ENCODE data around the gene CHGA. TPM values are rescaled to one million over a fixed set of nuclear protein-coding genes. Genes with fewer than 3 reads are reported as not detected.

CHGA gene
- total RNA-seq, 1 experiment from 2014 or later: not detected

DNA sequence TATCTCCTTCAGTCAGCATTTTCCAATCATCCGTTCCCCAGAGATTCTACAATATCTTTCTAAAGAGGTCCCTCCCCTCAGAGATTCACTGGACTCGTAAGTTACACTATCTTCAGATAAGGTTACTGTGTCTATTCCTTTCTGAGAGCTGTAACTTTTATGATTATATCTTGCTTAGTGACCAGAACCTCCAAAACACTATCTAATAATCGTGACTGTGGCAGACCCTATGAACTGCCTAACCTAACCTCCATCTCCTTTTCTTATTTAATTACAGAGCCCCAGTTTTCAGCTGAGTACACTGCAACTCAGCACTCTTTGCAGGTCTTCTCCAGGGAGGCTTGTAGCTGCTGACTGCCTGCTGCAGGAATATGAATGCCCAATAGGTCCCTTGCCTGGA is 38.5 kb upstream of the CHGA start (continued):
- TF ChIP-seq, protein P1, sequence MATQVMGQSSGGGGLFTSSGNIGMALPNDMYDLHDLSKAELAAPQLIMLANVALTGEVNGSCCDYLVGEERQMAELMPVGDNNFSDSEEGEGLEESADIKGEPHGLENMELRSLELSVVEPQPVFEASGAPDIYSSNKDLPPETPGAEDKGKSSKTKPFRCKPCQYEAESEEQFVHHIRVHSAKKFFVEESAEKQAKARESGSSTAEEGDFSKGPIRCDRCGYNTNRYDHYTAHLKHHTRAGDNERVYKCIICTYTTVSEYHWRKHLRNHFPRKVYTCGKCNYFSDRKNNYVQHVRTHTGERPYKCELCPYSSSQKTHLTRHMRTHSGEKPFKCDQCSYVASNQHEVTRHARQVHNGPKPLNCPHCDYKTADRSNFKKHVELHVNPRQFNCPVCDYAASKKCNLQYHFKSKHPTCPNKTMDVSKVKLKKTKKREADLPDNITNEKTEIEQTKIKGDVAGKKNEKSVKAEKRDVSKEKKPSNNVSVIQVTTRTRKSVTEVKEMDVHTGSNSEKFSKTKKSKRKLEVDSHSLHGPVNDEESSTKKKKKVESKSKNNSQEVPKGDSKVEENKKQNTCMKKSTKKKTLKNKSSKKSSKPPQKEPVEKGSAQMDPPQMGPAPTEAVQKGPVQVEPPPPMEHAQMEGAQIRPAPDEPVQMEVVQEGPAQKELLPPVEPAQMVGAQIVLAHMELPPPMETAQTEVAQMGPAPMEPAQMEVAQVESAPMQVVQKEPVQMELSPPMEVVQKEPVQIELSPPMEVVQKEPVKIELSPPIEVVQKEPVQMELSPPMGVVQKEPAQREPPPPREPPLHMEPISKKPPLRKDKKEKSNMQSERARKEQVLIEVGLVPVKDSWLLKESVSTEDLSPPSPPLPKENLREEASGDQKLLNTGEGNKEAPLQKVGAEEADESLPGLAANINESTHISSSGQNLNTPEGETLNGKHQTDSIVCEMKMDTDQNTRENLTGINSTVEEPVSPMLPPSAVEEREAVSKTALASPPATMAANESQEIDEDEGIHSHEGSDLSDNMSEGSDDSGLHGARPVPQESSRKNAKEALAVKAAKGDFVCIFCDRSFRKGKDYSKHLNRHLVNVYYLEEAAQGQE (IDR thresholded peaks at IDR 0.05; ENCODE audit: low read depth): no peak
- TF ChIP-seq CBX3 (IDR thresholded peaks at IDR 0.05; ENCODE audit: low read depth): no peak
- TF ChIP-seq ZFX (IDR thresholded peaks at IDR 0.05): no peak
- TF ChIP-seq, protein P2, sequence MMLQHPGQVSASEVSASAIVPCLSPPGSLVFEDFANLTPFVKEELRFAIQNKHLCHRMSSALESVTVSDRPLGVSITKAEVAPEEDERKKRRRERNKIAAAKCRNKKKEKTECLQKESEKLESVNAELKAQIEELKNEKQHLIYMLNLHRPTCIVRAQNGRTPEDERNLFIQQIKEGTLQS (IDR thresholded peaks at IDR 0.05): no peak
- no peak for TF ChIP-seq YY1 (IDR thresholded peaks at IDR 0.05; ENCODE audit: extremely low read depth, insufficient replicate concordance, low read depth, low read length)
- TF ChIP-seq SP1 (IDR thresholded peaks at IDR 0.05; ENCODE audit: low read depth): no peak

DNA sequence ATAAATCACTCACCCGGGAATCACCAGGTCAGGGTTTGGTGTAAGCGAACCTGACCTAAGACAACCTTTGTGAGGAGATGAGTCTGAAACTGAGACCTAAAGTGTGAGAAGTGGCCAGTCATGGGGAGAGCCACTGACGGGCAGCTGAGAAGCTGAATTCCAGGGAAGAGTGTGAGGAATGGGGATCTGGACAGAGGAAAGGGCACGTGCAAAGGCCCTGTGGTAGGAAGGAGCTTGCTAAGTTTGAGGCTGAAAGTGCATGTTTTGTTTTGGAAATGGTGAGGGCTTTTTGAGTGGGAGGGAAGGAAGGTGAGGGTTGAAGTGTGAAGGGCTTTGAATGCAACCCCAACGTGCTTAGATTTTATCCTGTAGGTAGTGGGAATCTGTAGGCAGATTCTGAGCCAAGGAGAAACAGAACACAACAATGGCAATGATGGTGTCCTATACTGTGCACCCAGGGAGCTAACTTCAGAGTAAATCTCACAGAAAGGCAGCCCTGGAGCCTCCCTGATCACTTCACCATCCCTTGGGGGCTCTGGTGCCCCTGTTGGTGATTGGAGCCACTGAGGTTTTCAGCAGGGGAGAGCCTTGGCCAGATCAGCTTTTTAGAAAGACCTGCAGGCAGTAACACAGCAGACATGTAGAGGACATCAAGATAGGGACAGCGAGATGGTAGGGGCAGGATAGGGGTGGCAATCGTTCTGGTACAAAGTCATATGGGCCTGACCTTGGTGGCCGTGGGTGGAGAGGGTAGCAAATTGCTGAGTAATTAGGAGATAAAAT is 37.5 kb upstream of the CHGA start:
- ChIA-PET RAD21 (ENCODE audit: low non-redundant PET in 1 of 2, low total read pairs in 2 of 2, uncharacterized antibody in 2 of 2, unreplicated experiment in 2 of 2) (no interaction called here), POLR2A (no interaction called here), CTCF (no interaction called here)
- intact Hi-C loops (cut with micrococcal nuclease): no loop called here
- DNase-seq (ENCODE audit: low read depth, low spot score): no peak
- Histone ChIP-seq H3K4me2 (ENCODE audit: low read length) (no peak overlapping the region), H2AFZ (ENCODE audit: low read depth, low read length, poor library complexity, severe bottlenecking) (no peak overlapping the region), H3K9me3 (ENCODE audit: control insufficient read depth in 1 of 2, insufficient read depth in 1 of 2, low read depth in 1 of 2, low read length in 2 of 2) (no peaks in the 10 kb centered on the region), H4K20me1 (ENCODE audit: insufficient read depth) (no peaks in the 10 kb centered on the region), H3K4me1 (ENCODE audit: control insufficient read depth in 1 of 2, insufficient read depth in 2 of 2, low read length in 2 of 2) (no peaks in the 10 kb centered on the region; a peak in 2 of 4 replicates), H3K27ac (ENCODE audit: low read depth, low read length) (no peak overlapping the region), H3K4me3 (replicated peaks in 1 of 2; ENCODE audit: low read depth in 1 of 2, low read length in 2 of 2) (no peak overlapping the region), H3K36me3 (ENCODE audit: control insufficient read depth in 1 of 2, insufficient read depth in 2 of 2, low read length in 2 of 2) (no peaks in the 10 kb centered on the region), H3K9ac (ENCODE audit: low read length) (no peak overlapping the region), H3K27me3 (ENCODE audit: insufficient read depth, low read length) (peaks cover 17% of the 10 kb centered on the region), H3K9me2 (ENCODE audit: insufficient read depth) (no peaks in the 10 kb centered on the region), H3K79me2 (ENCODE audit: insufficient read depth, low read length) (no peaks in the 10 kb centered on the region)
- no peak for TF ChIP-seq JUND (IDR thresholded peaks at IDR 0.05)
- TF ChIP-seq POLR2AphosphoS5 (IDR thresholded peaks at IDR 0.05; ENCODE audit: low read depth, low read length): no peak
- TF ChIP-seq, protein P3, sequence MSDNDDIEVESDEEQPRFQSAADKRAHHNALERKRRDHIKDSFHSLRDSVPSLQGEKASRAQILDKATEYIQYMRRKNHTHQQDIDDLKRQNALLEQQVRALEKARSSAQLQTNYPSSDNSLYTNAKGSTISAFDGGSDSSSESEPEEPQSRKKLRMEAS (IDR thresholded peaks at IDR 0.05): no peak
- TF ChIP-seq CEBPB (IDR thresholded peaks at IDR 0.05; ENCODE audit: low read depth): no peak
- TF ChIP-seq SRF (IDR thresholded peaks at IDR 0.05; ENCODE audit: low read depth): no peak
- TF ChIP-seq, protein P4, sequence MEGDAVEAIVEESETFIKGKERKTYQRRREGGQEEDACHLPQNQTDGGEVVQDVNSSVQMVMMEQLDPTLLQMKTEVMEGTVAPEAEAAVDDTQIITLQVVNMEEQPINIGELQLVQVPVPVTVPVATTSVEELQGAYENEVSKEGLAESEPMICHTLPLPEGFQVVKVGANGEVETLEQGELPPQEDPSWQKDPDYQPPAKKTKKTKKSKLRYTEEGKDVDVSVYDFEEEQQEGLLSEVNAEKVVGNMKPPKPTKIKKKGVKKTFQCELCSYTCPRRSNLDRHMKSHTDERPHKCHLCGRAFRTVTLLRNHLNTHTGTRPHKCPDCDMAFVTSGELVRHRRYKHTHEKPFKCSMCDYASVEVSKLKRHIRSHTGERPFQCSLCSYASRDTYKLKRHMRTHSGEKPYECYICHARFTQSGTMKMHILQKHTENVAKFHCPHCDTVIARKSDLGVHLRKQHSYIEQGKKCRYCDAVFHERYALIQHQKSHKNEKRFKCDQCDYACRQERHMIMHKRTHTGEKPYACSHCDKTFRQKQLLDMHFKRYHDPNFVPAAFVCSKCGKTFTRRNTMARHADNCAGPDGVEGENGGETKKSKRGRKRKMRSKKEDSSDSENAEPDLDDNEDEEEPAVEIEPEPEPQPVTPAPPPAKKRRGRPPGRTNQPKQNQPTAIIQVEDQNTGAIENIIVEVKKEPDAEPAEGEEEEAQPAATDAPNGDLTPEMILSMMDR (IDR thresholded peaks at IDR 0.05 in 2 of 3, conservative IDR thresholded peaks at IDR 0.05 in 1 of 3; ENCODE audit: borderline replicate concordance in 1 of 3, insufficient read depth in 1 of 3, low read depth in 2 of 3, low read length in 2 of 3): no peak
- TF ChIP-seq, protein P5, sequence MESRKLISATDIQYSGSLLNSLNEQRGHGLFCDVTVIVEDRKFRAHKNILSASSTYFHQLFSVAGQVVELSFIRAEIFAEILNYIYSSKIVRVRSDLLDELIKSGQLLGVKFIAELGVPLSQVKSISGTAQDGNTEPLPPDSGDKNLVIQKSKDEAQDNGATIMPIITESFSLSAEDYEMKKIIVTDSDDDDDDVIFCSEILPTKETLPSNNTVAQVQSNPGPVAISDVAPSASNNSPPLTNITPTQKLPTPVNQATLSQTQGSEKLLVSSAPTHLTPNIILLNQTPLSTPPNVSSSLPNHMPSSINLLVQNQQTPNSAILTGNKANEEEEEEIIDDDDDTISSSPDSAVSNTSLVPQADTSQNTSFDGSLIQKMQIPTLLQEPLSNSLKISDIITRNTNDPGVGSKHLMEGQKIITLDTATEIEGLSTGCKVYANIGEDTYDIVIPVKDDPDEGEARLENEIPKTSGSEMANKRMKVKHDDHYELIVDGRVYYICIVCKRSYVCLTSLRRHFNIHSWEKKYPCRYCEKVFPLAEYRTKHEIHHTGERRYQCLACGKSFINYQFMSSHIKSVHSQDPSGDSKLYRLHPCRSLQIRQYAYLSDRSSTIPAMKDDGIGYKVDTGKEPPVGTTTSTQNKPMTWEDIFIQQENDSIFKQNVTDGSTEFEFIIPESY (IDR thresholded peaks at IDR 0.05; ENCODE audit: extremely low read depth, insufficient replicate concordance, low read length): no peak
- TF ChIP-seq, protein P2 (IDR thresholded peaks at IDR 0.05): no peak
- TF ChIP-seq EZH2 (IDR thresholded peaks at IDR 0.05): no peak
- no peak for TF ChIP-seq FOSL1 (IDR thresholded peaks at IDR 0.05; ENCODE audit: low read depth)
- TF ChIP-seq ELF1 (IDR thresholded peaks at IDR 0.05; ENCODE audit: borderline replicate concordance, low read depth): no peak
- TF ChIP-seq SIN3A (IDR thresholded peaks at IDR 0.05; ENCODE audit: low read depth): no peak
- ATAC-seq: no peak
- no TSS peak for BruUV-seq (replicated peaks)

Data from HCT116 (cell line).